ENCODE data around the gene TTC39B. TPM values are rescaled to one million over a fixed set of nuclear protein-coding genes. Genes with fewer than 3 reads are reported as not detected.

Gene TTC39B
- total and polyA plus RNA-seq, 2 of the 8 experiments (the other 6 are each of a cell fraction or from before 2014, with no cell fraction given), result 1.6 to 10.9 TPM

- Histone ChIP-seq H3K27ac (ENCODE audit: low read depth, low read length) (no peak overlapping the region), H2BK20ac (ENCODE audit: low read length) (no peak overlapping the region), H3K9me3 (ENCODE audit: insufficient read depth in 2 of 2, low read depth in 1 of 2, low read length in 1 of 2) (no peaks in the 10 kb centered on the region), H3K27me3 (replicated peaks in 1 of 4; ENCODE audit: control insufficient read depth in 3 of 4, extremely low read depth in 1 of 4, insufficient read depth in 3 of 4, low read length in 3 of 4) (no peaks in the 10 kb centered on the region), H2AK5ac (ENCODE audit: low read depth, low read length) (no peak overlapping the region), H3K18ac (ENCODE audit: extremely low read depth, low read length) (no peak overlapping the region), H3K4me3 (ENCODE audit: extremely low read depth in 1 of 4, insufficient read depth in 2 of 4, low read depth in 3 of 4, low read length in 4 of 4) (no peak overlapping the region), H3K79me1 (ENCODE audit: low read depth, low read length) (no peaks in the 10 kb centered on the region), H2BK12ac (ENCODE audit: low read depth, low read length) (no peak overlapping the region), H3K4me1 (replicated peaks in 1 of 4; ENCODE audit: control insufficient read depth in 3 of 4, insufficient read depth in 4 of 4, low read length in 3 of 4) (peaks cover 0 to 3% (median 0%) of the 10 kb centered on the region in 4 experiments; a peak in 1 of 7 replicates), H2BK5ac (ENCODE audit: low read depth, low read length) (no peak overlapping the region), H4K20me1 (replicated peaks in 1 of 2; ENCODE audit: control insufficient read depth in 1 of 2, insufficient read depth in 2 of 2, low read length in 2 of 2) (no peaks in the 10 kb centered on the region), H3K56ac (replicated peaks; ENCODE audit: insufficient read length, low read depth, low read length) (no peak overlapping the region), H2BK15ac (ENCODE audit: low read length) (no peak overlapping the region), H3K14ac (ENCODE audit: insufficient read length) (no peak overlapping the region), H2BK120ac (replicated peaks; ENCODE audit: low read depth, low read length) (no peak overlapping the region), H4K8ac (ENCODE audit: extremely low read depth, insufficient read depth, low read length) (no peak overlapping the region), H2AFZ (ENCODE audit: low read length) (no peak overlapping the region), H3K79me2 (ENCODE audit: control insufficient read depth in 1 of 2, insufficient read depth in 2 of 2, low read length in 2 of 2) (no peaks in the 10 kb centered on the region), H3K4me2 (ENCODE audit: insufficient read depth in 1 of 2, low read depth in 2 of 2, low read length in 2 of 2) (no peak overlapping the region), H3K36me3 (ENCODE audit: control insufficient read depth in 2 of 4, insufficient read depth in 4 of 4, low read length in 3 of 4) (no peaks in the 10 kb centered on the region), H4K91ac (replicated peaks; ENCODE audit: insufficient read length, low read length) (no peak overlapping the region), H3K23me2 (ENCODE audit: low read depth, low read length) (peaks cover 1% of the 10 kb centered on the region; the same call in 1 of the 2 replicates), H3K23ac (ENCODE audit: insufficient read length) (no peak overlapping the region), H3K9ac (replicated peaks in 1 of 4; ENCODE audit: extremely low read depth in 1 of 4, low read depth in 3 of 4, low read length in 3 of 4) (no peak overlapping the region), H3K4ac (replicated peaks; ENCODE audit: insufficient read length, low read depth, low read length) (no peak overlapping the region), H4K5ac (ENCODE audit: insufficient read length, low read depth, low read length) (no peak overlapping the region)
- FAIRE-seq, result no peak
- POLR2A ChIA-PET (ENCODE audit: partially characterized antibody), result no interaction called here
- no peak for DNase-seq (ENCODE audit: low read depth in 1 of 2, low spot score in 2 of 2)
- CTCF ChIA-PET (ENCODE audit: partially characterized antibody), result interaction anchor here (0.8 to 1.5 kb wide), 3 partner anchors 21 to 79 kb away, joined by 3 to 4 read pairs (median 3); no protein-coding TSS in a partner anchor
- WGBS, 2 experiments (ENCODE audit: extremely low coverage in 1 of 2, insufficient coverage in 1 of 2, insufficient read length in 1 of 2, insufficient replicate concordance in 2 of 2, low coverage in 1 of 2, low lambda C conversion rate in 2 of 2, missing lambda C conversion rate in 1 of 2), result 88% methylated on average over 1 of the region's 1 CpG; no CpG with 5 or more reads in 1 of the 2 experiments
- TF ChIP-seq KDM5A (IDR thresholded peaks at IDR 0.05; ENCODE audit: low read length) (no peak), RNF2 (IDR thresholded peaks at IDR 0.05; ENCODE audit: borderline replicate concordance, low read depth, low read length, missing control alignments, poor library complexity, severe bottlenecking) (no peak), CBX8 (IDR thresholded peaks at IDR 0.05; ENCODE audit: borderline replicate concordance, low read depth, low read length) (no peak), SP4 (IDR thresholded peaks at IDR 0.05; ENCODE audit: low read length) (no peak), EZH2 (IDR thresholded peaks at IDR 0.05; ENCODE audit: low read depth, low read length, severe bottlenecking) (no peak), TEAD4 (IDR thresholded peaks at IDR 0.05; ENCODE audit: low read depth, low read length) (no peak), TAF7 (optimal IDR thresholded peaks at IDR 0.05; ENCODE audit: borderline replicate concordance, low read depth, low read length) (no peak), EP300 (IDR thresholded peaks at IDR 0.05; ENCODE audit: borderline replicate concordance in 1 of 2, low read depth in 2 of 2, low read length in 2 of 2) (no peak), PHF8 (conservative IDR thresholded peaks at IDR 0.05; ENCODE audit: low read depth, low read length) (no peak), KDM1A (IDR thresholded peaks at IDR 0.05; ENCODE audit: borderline replicate concordance, low read length) (no peak), CTBP2 (IDR thresholded peaks at IDR 0.05; ENCODE audit: borderline replicate concordance, insufficient read depth, insufficient read length, low read length) (no peak), TCF12 (IDR thresholded peaks at IDR 0.05; ENCODE audit: low read depth, low read length) (no peak), RBBP5 (IDR thresholded peaks at IDR 0.05; ENCODE audit: borderline replicate concordance, low read depth, low read length) (no peak), EGR1 (IDR thresholded peaks at IDR 0.05; ENCODE audit: borderline replicate concordance, low read depth, low read length) (no peak)
Observed at GRCh38 chr9:15311607-15312006, 4.6 kb upstream of the TTC39B start.

All from H1 (cell line).